PC-3 (cell line): ENCODE results near the gene TH.

Source experiments
- CTCF ChIP-seq: fragments of 300-600 bp; sonication (generic); conservative IDR thresholded peaks from 2 replicates; pipeline ENCODE4 v1.5.1; 2017; ENCODE audit warnings: antibody characterized with exemption, low read depth, mild to moderate bottlenecking, low read length
- EZH2 ChIP-seq: fragments of 300-600 bp; sonication (generic); IDR thresholded peaks from one replicate; pipeline ENCODE4 v1.6.1; 2017; ENCODE audit warnings: antibody characterized with exemption, mild to moderate bottlenecking, low read length; ENCODE audit not compliant: unreplicated experiment

GRCh38 chr11:2135018-2135569 lies 36.5 kb downstream of the TH start:
- no peak for TF ChIP-seq EZH2
- TF ChIP-seq CTCF = no peak
